Bronchial epithelial cell (primary cell): ENCODE measurements around the gene EVI2B. TPM values are rescaled to one million over a fixed set of nuclear protein-coding genes. Genes with fewer than 3 reads are reported as not detected.
"Not testable (repeated sequence)": the region's sequence is repeated elsewhere in the genome, so short reads cannot be mapped to it uniquely, and the experiment has no call there.

ENCODE experiments used
- DNase-seq: peaks from one replicate; pipeline ENCODE4 v3.0.0-alpha.2; 2010; ENCODE audit warnings: low read depth
- FAIRE-seq: peaks from 2 replicates; lab custom pipeline; 2011; peaks lifted over from hg19 to GRCh38; lab: Jason Lieb, UNC
- H3K27me3 ChIP-seq: 2 replicates; pipeline ENCODE4 v1.5.1; 2011; ENCODE audit warnings: low read length; ENCODE audit not compliant: control insufficient read depth, insufficient read depth
- H3K36me3 ChIP-seq: 2 replicates; pipeline ENCODE4 v1.5.1; 2011; ENCODE audit warnings: low read length; ENCODE audit not compliant: control insufficient read depth, insufficient read depth
- H3K4me3 ChIP-seq: 2 replicates; pipeline ENCODE4 v1.5.1; 2011; ENCODE audit warnings: mild to moderate bottlenecking, low read depth, low read length, control low read depth
- CTCF ChIP-seq: IDR thresholded peaks from 2 replicates; pipeline ENCODE4 v1.5.1; 2011; ENCODE audit warnings: mild to moderate bottlenecking, moderate library complexity, low read length, control low read depth, inconsistent platforms; ENCODE audit not compliant: insufficient read depth, severe bottlenecking
- total RNA-seq: library from RNA; depleted of rRNA; stranded (reverse); fragments of >200 nt; gene quantifications from 2 replicates; pipeline ENCODE4 v1.2.1, GENCODE V29; 2014

EVI2B gene
- total RNA-seq: not detected in 2 replicates

- H3K36me3 ChIP-seq: no peaks in the 10 kb centered on the region
- FAIRE-seq: no peak
- peak; percentile 90 for DNase-seq
- no peak for TF ChIP-seq CTCF
- H3K27me3 ChIP-seq: no peaks in the 10 kb centered on the region
- H3K4me3 ChIP-seq: no peak within 1 kb of the TSS
Observed at GRCh38 chr17:31313982-31314781, at the start of gene EVI2B. TSS of gene EVI2B (minus strand) at chr17:31314054. CDS start at chr17:31305609, 8,445 bp downstream.

GRCh38 chr17:31357839-31358394 lies 44.1 kb upstream of the EVI2B start:
- no peak overlapping the region for H3K4me3 ChIP-seq
- no peak for DNase-seq
- peaks cover 3% of the 10 kb centered on the region for H3K36me3 ChIP-seq
- TF ChIP-seq CTCF: no peak
- no peak for FAIRE-seq
- H3K27me3 ChIP-seq: no peaks in the 10 kb centered on the region

GRCh38 chr17:31357091-31357490 lies 43.2 kb upstream of the EVI2B start:
- no peak overlapping the region for H3K4me3 ChIP-seq
- H3K27me3 ChIP-seq: no peaks in the 10 kb centered on the region
- H3K36me3 ChIP-seq: peaks cover 3% of the 10 kb centered on the region
- no peak for TF ChIP-seq CTCF
- FAIRE-seq (no peak), DNase-seq (no peak)

GRCh38 chr17:31355935-31356334 lies 42.1 kb upstream of the EVI2B start:
- DNase-seq (no peak), FAIRE-seq (no peak)
- peaks cover 4% of the 10 kb centered on the region for H3K36me3 ChIP-seq
- no peak overlapping the region for H3K4me3 ChIP-seq
- no peaks in the 10 kb centered on the region for H3K27me3 ChIP-seq
- TF ChIP-seq CTCF: no peak

- Histone ChIP-seq H3K36me3 (peaks cover 1% of the 10 kb centered on the region), H3K4me3 (no peak overlapping the region), H3K27me3 (no peaks in the 10 kb centered on the region)
- DNase-seq (no peak), FAIRE-seq (no peak)
- no peak for TF ChIP-seq CTCF
Observed at GRCh38 chr17:31349454-31349853, 35.6 kb upstream of the EVI2B start.

GRCh38 chr17:31345191-31345747 lies 31.4 kb upstream of the EVI2B start:
- not testable (repeated sequence) for H3K4me3 ChIP-seq, FAIRE-seq, H3K27me3 ChIP-seq, DNase-seq, H3K36me3 ChIP-seq
